H1 (cell line): ENCODE measurements around the gene HIPK2. TPM values are rescaled to one million over a fixed set of nuclear protein-coding genes. Genes with fewer than 3 reads are reported as not detected.

ENCODE experiments used
- SRF ChIP-seq: IDR thresholded peaks from 2 replicates; pipeline ENCODE4 v1.6.1; 2011; ENCODE audit warnings: mild to moderate bottlenecking, low read depth, low read length, moderate library complexity
- polyA plus RNA-seq, 7 experiments: library from polyadenylated mRNA; depleted of rRNA in 3 of 7; stranded (reverse) in 5 of 7; unstranded in 2 of 7; fragments of >200 nt in 5 of 7; fragments of 200-250 nt in 2 of 7; gene quantifications; 1 replicate in 5 of 7; 2 replicates in 1 of 7; 4 replicates in 1 of 7; pipeline versions ENCODE4 v1.2.1 to v1.2.3, GENCODE V29; 2011 to 2013; ENCODE audit warnings: missing spikeins in 2 of 7, mixed read lengths in 2 of 7
- total RNA-seq: library from RNA; stranded (reverse); fragmentation: NEBNext Ultra II Directional; extraction: Animal tissue kit (Norgen Biotek cat#: 25700); gene quantifications from 2 replicates; pipeline ENCODE4 v1.2.1, GENCODE V29; 2021

HIPK2 gene
- total and polyA plus RNA-seq, 2 of the 8 experiments (the other 6 are each of a cell fraction or from before 2014, with no cell fraction given): 8.3 to 24.3 TPM

- no peak for TF ChIP-seq SRF
Observed at GRCh38 chr7:139572071-139572470, 205.7 kb downstream of the HIPK2 start (continued).
